Gastrocnemius medialis (tissue), 4 donors: ENCODE data around the gene CST7. TPM values are rescaled to one million over a fixed set of nuclear protein-coding genes. Genes with fewer than 3 reads are reported as not detected.

Experiments
- ATAC-seq, 2 donors: fragments of 150-250 bp; one replicate each; pipeline ENCODE4 v1.9.1; 2016
- DNase-seq, 2 donors: peaks; one replicate each; pipeline ENCODE4 v3.0.0-alpha.2; 2019
- H3K27ac ChIP-seq, 4 donors: fragments of 200-600 bp; sonication (generic); 1 replicate in 1 of 4; 2 replicates in 3 of 4; pipeline ENCODE4 v1.5.1; 2016 to 2018; ENCODE audit warnings: mild to moderate bottlenecking in 2 of 4, moderate library complexity in 1 of 4
- H3K27me3 ChIP-seq, 3 donors: fragments of 200-600 bp; sonication (generic) in 2 of 3; 1 replicate in 1 of 3; 2 replicates in 2 of 3; pipeline versions ENCODE4 v1.5.1 to v1.6.0; 2016 to 2019; ENCODE audit warnings: mild to moderate bottlenecking in 1 of 3, moderate library complexity in 1 of 3
- H3K36me3 ChIP-seq, 2 donors: fragments of 200-600 bp; sonication (generic) in 1 of 2; one replicate each; pipeline ENCODE4 v1.5.1; 2017 to 2018
- H3K4me1 ChIP-seq, 2 donors: fragments of 200-600 bp; sonication (generic) in 1 of 2; one replicate each; pipeline ENCODE4 v1.5.1; 2016 to 2017; ENCODE audit warnings: mild to moderate bottlenecking in 2 of 2
- H3K4me3 ChIP-seq, 4 donors: fragments of 200-600 bp; sonication (generic) in 3 of 4; 1 replicate in 1 of 4; 2 replicates in 3 of 4; pipeline ENCODE4 v1.5.1; 2016 to 2019; ENCODE audit warnings: mild to moderate bottlenecking in 2 of 4
- H3K9me3 ChIP-seq, 3 donors: fragments of 200-600 bp; sonication (generic) in 2 of 3; 1 replicate in 1 of 3; 2 replicates in 2 of 3; pipeline ENCODE4 v1.5.1; 2016 to 2019
- CTCF ChIP-seq, 5 experiments: fragments of 450-650 bp in 3 of 5; fragments of 200-600 bp in 2 of 5; sonication (generic) in 2 of 5; IDR thresholded peaks in 4 of 5; conservative IDR thresholded peaks in 1 of 5; 1 replicate in 4 of 5; 2 replicates in 1 of 5; pipeline ENCODE4 v1.5.1; 2016 to 2019; ENCODE audit warnings: antibody characterized with exemption in 5 of 5, mild to moderate bottlenecking in 3 of 5, moderate library complexity in 3 of 5
- POLR2A ChIP-seq, 2 donors: fragments of 450-650 bp; IDR thresholded peaks; one replicate each; pipeline ENCODE4 v1.6.1; 2017; ENCODE audit warnings: antibody characterized with exemption in 2 of 2, mild to moderate bottlenecking in 2 of 2, moderate library complexity in 2 of 2
- in situ Hi-C, 4 donors: fragments of 200-750 bp; cut with MboI; loops; one replicate each; pipeline versions ENCODE4 v1.15.0 to v1.8.0; 2017; ENCODE audit warnings: low sequenced_read_pairs in 4 of 4
- intact Hi-C: fragments of 100-400 bp; cut with DNase I; formaldehyde crosslinking; loops from one replicate; pipeline ENCODE4 v1.15.1; 2023; ENCODE audit warnings: low total_unique reads
- total RNA-seq, 4 donors: library from RNA; depleted of rRNA; stranded (reverse); fragments of >200 nt; gene quantifications; one replicate each; pipeline versions ENCODE4 v1.1.0 to v1.2.3, GENCODE V29; 2016

The CST7 gene
- total RNA-seq, 4 donors from 2014 or later = 0.91 to 1.9 (median 1.0) TPM; not detected in 1

GRCh38 chr20:24966317-24967012, 17.4 kb downstream of the CST7 start:
- DNase-seq = no peak
- Histone ChIP-seq H3K9me3 (no peaks in the 10 kb centered on the region), H3K36me3 (peaks cover 0 to 83% of the 10 kb centered on the region in 2 donors), H3K27ac (no peak overlapping the region), H3K4me3 (no peak overlapping the region), H3K27me3 (no peaks in the 10 kb centered on the region), H3K4me1 (no peaks in the 10 kb centered on the region)
- ATAC-seq = no peak
- TF ChIP-seq POLR2A (IDR thresholded peaks at IDR 0.05) (no peak), CTCF (IDR thresholded peaks at IDR 0.05 in 4 of 5, conservative IDR thresholded peaks at IDR 0.05 in 1 of 5) (no peak)
- intact Hi-C loops = no loop called here
- in situ Hi-C loops = no loop called here

GRCh38 chr20:24968278-24968800, 19.3 kb downstream of the CST7 start:
- Histone ChIP-seq H3K4me3 (no peak overlapping the region), H3K9me3 (no peaks in the 10 kb centered on the region), H3K27me3 (no peaks in the 10 kb centered on the region), H3K4me1 (no peaks in the 10 kb centered on the region), H3K27ac (no peak overlapping the region), H3K36me3 (peaks cover 0 to 87% of the 10 kb centered on the region in 2 donors)
- DNase-seq (no peak), ATAC-seq (no peak)
- no peak for TF ChIP-seq POLR2A (IDR thresholded peaks at IDR 0.05)
- no peak for TF ChIP-seq CTCF (IDR thresholded peaks at IDR 0.05 in 4 of 5, conservative IDR thresholded peaks at IDR 0.05 in 1 of 5)
- in situ Hi-C loops = no loop called here
- intact Hi-C loops = no loop called here

- intact Hi-C loops = no loop called here
Measured at GRCh38 chr20:24969186-24970029, 20.3 kb downstream of the CST7 start.

GRCh38 chr20:24970030-24970553, 21.0 kb downstream of the CST7 start:
- in situ Hi-C loops = no loop called here
- no peaks in the 10 kb centered on the region for H3K9me3 ChIP-seq
- H3K36me3 ChIP-seq = peaks cover 0 to 90% of the 10 kb centered on the region in 2 donors
- DNase-seq (no peak), ATAC-seq (no peak)
- H3K27me3 ChIP-seq = no peaks in the 10 kb centered on the region
- no peak overlapping the region for H3K27ac ChIP-seq
- intact Hi-C loops = no loop called here
- H3K4me3 ChIP-seq = no peak overlapping the region
- no peaks in the 10 kb centered on the region for H3K4me1 ChIP-seq
- TF ChIP-seq CTCF (IDR thresholded peaks at IDR 0.05 in 4 of 5, conservative IDR thresholded peaks at IDR 0.05 in 1 of 5) (no peak), POLR2A (IDR thresholded peaks at IDR 0.05) (no peak)

More at GRCh38 chr20:24969186-24970029, 20.3 kb downstream of the CST7 start:
- in situ Hi-C loops = no loop called here
- Histone ChIP-seq H3K9me3 (no peaks in the 10 kb centered on the region), H3K36me3 (peaks cover 0 to 90% of the 10 kb centered on the region in 2 donors), H3K4me1 (no peaks in the 10 kb centered on the region), H3K4me3 (no peak overlapping the region), H3K27me3 (no peaks in the 10 kb centered on the region), H3K27ac (no peak overlapping the region)
- no peak for TF ChIP-seq CTCF (IDR thresholded peaks at IDR 0.05 in 4 of 5, conservative IDR thresholded peaks at IDR 0.05 in 1 of 5)
- no peak for TF ChIP-seq POLR2A (IDR thresholded peaks at IDR 0.05)
- DNase-seq (no peak), ATAC-seq (no peak)
